Measurements from ENCODE around the gene DLG2. TPM values are rescaled to one million over a fixed set of nuclear protein-coding genes. Genes with fewer than 3 reads are reported as not detected.

DLG2 gene
- polyA plus RNA-seq, 3 donors, result 0.24 to 0.39 TPM; not detected in 1

- no peak overlapping the region for H3K27ac Mint-ChIP-seq
- no peak overlapping the region for H3K4me3 Mint-ChIP-seq
- H3K9me3 ChIP-seq (replicated peaks in 1 of 2; ENCODE audit: control insufficient read depth in 1 of 2, insufficient read depth in 1 of 2, low read length in 2 of 2), result no peaks in the 10 kb centered on the region
- no peaks in the 10 kb centered on the region for H4K20me1 ChIP-seq (ENCODE audit: insufficient read depth, low read length)
- H3K36me3 Mint-ChIP-seq, result no peaks in the 10 kb centered on the region
- H3K4me1 Mint-ChIP-seq, result no peaks in the 10 kb centered on the region
- no peak overlapping the region for H2AFZ ChIP-seq (ENCODE audit: insufficient read depth, low read depth, low read length, poor library complexity, severe bottlenecking)
- no peak overlapping the region for H3K4me3 ChIP-seq (replicated peaks in 1 of 3; ENCODE audit: low read depth in 2 of 3, low read length in 3 of 3)
- intact Hi-C loops (cut with micrococcal nuclease), result no loop called here
- peaks cover 0 to 10% (median 0%) of the 10 kb centered on the region in 7 donors for H3K9me3 Mint-ChIP-seq
- H3K79me2 ChIP-seq (ENCODE audit: insufficient read depth, low read length), result no peaks in the 10 kb centered on the region
- H3K36me3 ChIP-seq (replicated peaks in 1 of 2; ENCODE audit: control insufficient read depth in 1 of 2, insufficient read depth in 2 of 2, low read length in 2 of 2), result no peaks in the 10 kb centered on the region
- DNase-seq, result no peak
- no peak overlapping the region for H3K9ac ChIP-seq (ENCODE audit: insufficient read depth, low read length, poor library complexity, severe bottlenecking)
- no peak overlapping the region for H3K27ac ChIP-seq (ENCODE audit: low read depth in 1 of 2, low read length in 2 of 2)
- no peaks in the 10 kb centered on the region for H3K4me1 ChIP-seq (ENCODE audit: control insufficient read depth in 1 of 2, insufficient read depth in 2 of 2, low read length in 2 of 2)
- no peaks in the 10 kb centered on the region for H3K27me3 ChIP-seq (ENCODE audit: control insufficient read depth in 2 of 2, insufficient read depth in 2 of 2, low read length in 2 of 2)
- no peaks in the 10 kb centered on the region for H3K27me3 Mint-ChIP-seq (ENCODE audit: low read depth in 3 of 3)
- TF ChIP-seq, protein P1, sequence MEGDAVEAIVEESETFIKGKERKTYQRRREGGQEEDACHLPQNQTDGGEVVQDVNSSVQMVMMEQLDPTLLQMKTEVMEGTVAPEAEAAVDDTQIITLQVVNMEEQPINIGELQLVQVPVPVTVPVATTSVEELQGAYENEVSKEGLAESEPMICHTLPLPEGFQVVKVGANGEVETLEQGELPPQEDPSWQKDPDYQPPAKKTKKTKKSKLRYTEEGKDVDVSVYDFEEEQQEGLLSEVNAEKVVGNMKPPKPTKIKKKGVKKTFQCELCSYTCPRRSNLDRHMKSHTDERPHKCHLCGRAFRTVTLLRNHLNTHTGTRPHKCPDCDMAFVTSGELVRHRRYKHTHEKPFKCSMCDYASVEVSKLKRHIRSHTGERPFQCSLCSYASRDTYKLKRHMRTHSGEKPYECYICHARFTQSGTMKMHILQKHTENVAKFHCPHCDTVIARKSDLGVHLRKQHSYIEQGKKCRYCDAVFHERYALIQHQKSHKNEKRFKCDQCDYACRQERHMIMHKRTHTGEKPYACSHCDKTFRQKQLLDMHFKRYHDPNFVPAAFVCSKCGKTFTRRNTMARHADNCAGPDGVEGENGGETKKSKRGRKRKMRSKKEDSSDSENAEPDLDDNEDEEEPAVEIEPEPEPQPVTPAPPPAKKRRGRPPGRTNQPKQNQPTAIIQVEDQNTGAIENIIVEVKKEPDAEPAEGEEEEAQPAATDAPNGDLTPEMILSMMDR (IDR thresholded peaks at IDR 0.05), result no peak
- no peak overlapping the region for H3K4me2 ChIP-seq (replicated peaks; ENCODE audit: extremely low read depth, low read length, poor library complexity, severe bottlenecking)
Measured at GRCh38 chr11:84261707-84262106, 1365.4 kb downstream of the DLG2 start.

- Histone ChIP-seq H3K27me3 (ENCODE audit: control insufficient read depth in 2 of 2, insufficient read depth in 2 of 2, low read length in 2 of 2) (no peaks in the 10 kb centered on the region), H3K9ac (ENCODE audit: insufficient read depth, low read length, poor library complexity, severe bottlenecking) (no peak overlapping the region), H3K79me2 (ENCODE audit: insufficient read depth, low read length) (no peaks in the 10 kb centered on the region), H2AFZ (ENCODE audit: insufficient read depth, low read depth, low read length, poor library complexity, severe bottlenecking) (no peak overlapping the region), H3K9me3 (replicated peaks in 1 of 2; ENCODE audit: control insufficient read depth in 1 of 2, insufficient read depth in 1 of 2, low read length in 2 of 2) (no peaks in the 10 kb centered on the region), H3K4me2 (replicated peaks; ENCODE audit: extremely low read depth, low read length, poor library complexity, severe bottlenecking) (no peak overlapping the region), H3K27ac (ENCODE audit: low read depth in 1 of 2, low read length in 2 of 2) (no peak overlapping the region), H4K20me1 (ENCODE audit: insufficient read depth, low read length) (no peaks in the 10 kb centered on the region), H3K36me3 (replicated peaks in 1 of 2; ENCODE audit: control insufficient read depth in 1 of 2, insufficient read depth in 2 of 2, low read length in 2 of 2) (no peaks in the 10 kb centered on the region), H3K4me1 (ENCODE audit: control insufficient read depth in 1 of 2, insufficient read depth in 2 of 2, low read length in 2 of 2) (no peaks in the 10 kb centered on the region), H3K4me3 (replicated peaks in 1 of 3; ENCODE audit: low read depth in 2 of 3, low read length in 3 of 3) (no peak overlapping the region)
- no CpG with 5 or more reads among the region's 1 CpG for WGBS (ENCODE audit: insufficient coverage)
- TF ChIP-seq, protein P1 (IDR thresholded peaks at IDR 0.05), result no peak
- Mint-ChIP-seq H3K36me3 (no peaks in the 10 kb centered on the region), H3K4me3 (no peak overlapping the region), H3K27me3 (ENCODE audit: low read depth in 3 of 3) (no peaks in the 10 kb centered on the region), H3K27ac (no peak overlapping the region), H3K4me1 (no peaks in the 10 kb centered on the region), H3K9me3 (peaks cover 0 to 10% (median 0%) of the 10 kb centered on the region in 7 donors)
- DNase-seq, result no peak
- intact Hi-C loops (cut with micrococcal nuclease), result no loop called here
Measured at GRCh38 chr11:84260862-84261261, 1366.3 kb downstream of the DLG2 start.

Measured in CD14-positive monocyte (primary cell).